HepG2 (cell line): ENCODE data around the gene CAPN3.

Source experiments
- CBX5 ChIP-seq: sonication (generic); formaldehyde crosslinking; IDR thresholded peaks from 2 replicates; pipeline ENCODE4 v1.4.0; 2020; ENCODE audit warnings: missing genetic modification reagents, borderline replicate concordance
- FOXA1 ChIP-seq, 2 experiments: fragments of 450-650 bp in 1 of 2; sonication (generic) in 1 of 2; formaldehyde crosslinking in 1 of 2; IDR thresholded peaks; 2 replicates each; pipeline versions ENCODE4 v1.4.0 to v1.6.1; 2016 to 2020; ENCODE audit warnings: missing genetic modification reagents in 1 of 2
- TF ChIP-seq, protein P1 (sequence below): sonication (generic); formaldehyde crosslinking; IDR thresholded peaks from 2 replicates; pipeline ENCODE4 v1.4.0; 2020; ENCODE audit warnings: mild to moderate bottlenecking, missing genetic modification reagents

DNA sequence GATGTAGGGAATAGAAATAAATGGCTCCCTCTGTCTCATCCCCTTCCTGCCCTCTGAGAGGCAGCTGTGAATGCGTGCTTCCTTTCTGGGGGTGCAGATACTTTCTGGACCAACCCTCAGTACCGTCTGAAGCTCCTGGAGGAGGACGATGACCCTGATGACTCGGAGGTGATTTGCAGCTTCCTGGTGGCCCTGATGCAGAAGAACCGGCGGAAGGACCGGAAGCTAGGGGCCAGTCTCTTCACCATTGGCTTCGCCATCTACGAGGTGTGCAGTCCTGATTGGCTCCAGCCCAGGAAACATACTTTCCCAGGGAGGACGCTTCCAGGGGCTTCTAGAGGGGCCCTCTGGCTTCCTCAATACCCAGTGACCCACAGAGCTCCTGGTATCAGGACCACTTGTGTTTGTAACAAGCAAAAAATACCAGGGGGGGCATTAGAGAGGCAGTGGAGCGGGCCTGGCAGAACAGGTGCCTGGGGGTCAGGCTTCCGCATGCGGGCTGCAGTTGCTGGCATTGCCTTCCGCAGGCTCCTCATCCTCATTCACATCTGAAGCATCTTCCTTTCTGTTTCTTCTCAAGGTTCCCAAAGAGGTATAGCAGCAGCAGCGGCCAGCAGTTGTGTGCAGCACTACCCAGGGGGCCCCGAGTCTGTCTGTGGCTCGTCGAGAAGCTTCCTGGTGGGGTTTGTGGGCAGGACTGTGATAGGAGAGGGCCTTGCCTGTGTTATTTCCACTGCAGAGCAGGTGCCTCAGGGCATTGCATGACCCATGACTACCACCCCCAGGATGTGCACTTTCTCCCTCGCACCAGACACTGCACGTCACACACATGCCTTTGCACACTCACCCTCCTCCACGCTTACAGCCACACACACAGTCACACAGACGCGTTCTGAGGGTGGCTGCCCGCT is 42.5 kb downstream of the CAPN3 start:
- TF ChIP-seq FOXA1 (IDR thresholded peaks at IDR 0.05) (no peak), FOXA1 (CRISPR knock-in tag; IDR thresholded peaks at IDR 0.05) (no peak), CBX5 (CRISPR knock-in tag) (no peak)
- TF ChIP-seq, protein P1, sequence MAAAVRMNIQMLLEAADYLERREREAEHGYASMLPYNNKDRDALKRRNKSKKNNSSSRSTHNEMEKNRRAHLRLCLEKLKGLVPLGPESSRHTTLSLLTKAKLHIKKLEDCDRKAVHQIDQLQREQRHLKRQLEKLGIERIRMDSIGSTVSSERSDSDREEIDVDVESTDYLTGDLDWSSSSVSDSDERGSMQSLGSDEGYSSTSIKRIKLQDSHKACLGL (CRISPR knock-in tag), result no peak
